NCI-H128 (cell line): Measurements from ENCODE around the gene YJEFN3.

ENCODE experiments used
- DNase-seq: peaks from one replicate; lab custom pipeline; 2025; ENCODE audit not compliant: unreplicated experiment; lab: John Stamatoyannopoulos, UW

Gene YJEFN3

GRCh38 chr19:19579533-19580361, 51.0 kb downstream of the YJEFN3 start:
- DNase-seq, result no peak

- no peak for DNase-seq
Observed at GRCh38 chr19:19580418-19580817, 51.7 kb downstream of the YJEFN3 start.

DNA sequence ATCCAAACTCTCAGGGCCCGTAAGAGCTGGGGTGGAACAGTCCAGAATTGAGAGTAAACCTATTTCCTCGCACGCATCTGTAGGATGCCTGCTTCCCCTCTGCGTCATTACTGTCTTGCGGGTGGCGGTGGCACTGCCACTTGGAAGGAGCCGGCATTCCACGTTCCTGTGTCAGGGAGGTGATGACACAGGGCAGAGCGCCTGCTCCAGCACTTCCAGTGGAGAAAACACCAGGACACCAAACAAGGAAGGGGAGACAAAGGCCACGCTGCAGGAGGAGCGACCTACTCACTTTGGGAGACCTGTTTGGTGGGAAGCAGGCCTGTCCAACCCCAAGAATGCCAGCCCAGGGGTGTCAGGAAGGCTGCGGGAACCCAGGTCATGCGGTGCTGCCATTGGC, 52.7 kb downstream of the YJEFN3 start:
- DNase-seq, result no peak

DNA sequence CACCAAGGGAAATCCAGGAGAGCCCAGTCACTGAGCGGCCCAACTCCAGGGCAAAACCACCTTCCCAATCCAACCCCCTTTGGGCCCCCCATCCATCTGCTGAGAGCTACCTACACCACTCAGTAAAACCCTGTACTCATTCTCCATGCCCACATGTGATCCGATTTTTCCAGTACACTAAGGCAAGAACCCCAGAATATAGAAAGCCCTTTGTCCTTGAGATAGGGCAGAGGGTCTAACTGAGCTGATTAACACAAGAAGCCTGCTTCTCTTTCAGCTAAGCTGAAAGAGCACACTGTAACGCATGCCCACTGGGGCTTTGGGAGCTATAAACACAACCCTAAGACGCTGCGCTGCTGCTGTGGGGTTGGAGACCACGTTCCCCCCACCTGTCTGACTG, 53.8 kb downstream of the YJEFN3 start:
- DNase-seq, result no peak

- DNase-seq, result no peak
Observed at GRCh38 chr19:19584356-19584755, 55.6 kb downstream of the YJEFN3 start.
